ENCODE measurements around the gene FTH1. TPM values are rescaled to one million over a fixed set of nuclear protein-coding genes. Genes with fewer than 3 reads are reported as not detected.

Gene FTH1
- total and polyA plus RNA-seq, 4 donors = 592 to 4,630 (median 2,175) TPM

DNA sequence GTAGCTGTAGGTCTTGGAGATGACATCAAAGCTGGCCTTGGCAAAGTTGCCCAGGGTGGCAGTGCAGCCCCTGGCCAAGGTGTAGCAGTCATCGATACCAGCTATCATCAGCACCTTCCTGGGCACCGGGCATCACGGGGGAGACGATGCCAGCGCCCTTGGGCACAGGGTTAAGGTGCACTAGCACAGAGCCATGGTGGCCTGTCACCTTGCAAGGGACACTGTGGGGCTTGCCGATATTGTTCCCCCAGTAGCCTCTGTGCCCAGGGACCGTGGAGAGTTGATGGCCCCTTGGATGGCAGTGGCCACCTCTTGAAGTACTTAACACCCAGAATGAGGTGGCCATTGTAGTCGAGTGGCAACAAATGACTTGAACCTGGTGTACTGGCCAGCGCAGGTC, 44.4 kb upstream of the FTH1 start:
- Histone ChIP-seq H3K4me3 (ENCODE audit: low read depth in 1 of 3, low read length in 3 of 3) (no peak overlapping the region), H3K9ac (ENCODE audit: low read depth in 1 of 2, low read length in 2 of 2) (no peak overlapping the region), H3K27ac (ENCODE audit: low read depth in 1 of 2, low read length in 2 of 2) (no peak overlapping the region), H3K27me3 (ENCODE audit: control insufficient read depth in 4 of 4, insufficient read depth in 4 of 4, low read length in 3 of 4) (no peaks in the 10 kb centered on the region), H3K36me3 (ENCODE audit: control insufficient read depth in 4 of 4, insufficient read depth in 3 of 4, low read depth in 1 of 4, low read length in 3 of 4) (no peaks in the 10 kb centered on the region), H3K9me3 (ENCODE audit: control insufficient read depth in 4 of 4, low read length in 3 of 4) (no peaks in the 10 kb centered on the region), H3K4me1 (ENCODE audit: control insufficient read depth in 4 of 4, insufficient read depth in 4 of 4, low read length in 3 of 4) (peaks cover 0 to 3% (median under 1%) of the 10 kb centered on the region in 4 donors)
- WGBS = 97% methylated on average over 9 of the region's 9 CpGs
- no peak for DNase-seq (ENCODE audit: low spot score)
- no peak for TF ChIP-seq NR2F2 (IDR thresholded peaks at IDR 0.05)
- TF ChIP-seq FOXA2 (IDR thresholded peaks at IDR 0.05) = no peak
- no peak for TF ChIP-seq SP1 (IDR thresholded peaks at IDR 0.05)
- no peak for TF ChIP-seq HNF4G (IDR thresholded peaks at IDR 0.05)
- TF ChIP-seq YY1 (IDR thresholded peaks at IDR 0.05) = no peak
- TF ChIP-seq RXRA (IDR thresholded peaks at IDR 0.05) = no peak
- TF ChIP-seq RAD21 (IDR thresholded peaks at IDR 0.05) = no peak
- TF ChIP-seq, protein P1, sequence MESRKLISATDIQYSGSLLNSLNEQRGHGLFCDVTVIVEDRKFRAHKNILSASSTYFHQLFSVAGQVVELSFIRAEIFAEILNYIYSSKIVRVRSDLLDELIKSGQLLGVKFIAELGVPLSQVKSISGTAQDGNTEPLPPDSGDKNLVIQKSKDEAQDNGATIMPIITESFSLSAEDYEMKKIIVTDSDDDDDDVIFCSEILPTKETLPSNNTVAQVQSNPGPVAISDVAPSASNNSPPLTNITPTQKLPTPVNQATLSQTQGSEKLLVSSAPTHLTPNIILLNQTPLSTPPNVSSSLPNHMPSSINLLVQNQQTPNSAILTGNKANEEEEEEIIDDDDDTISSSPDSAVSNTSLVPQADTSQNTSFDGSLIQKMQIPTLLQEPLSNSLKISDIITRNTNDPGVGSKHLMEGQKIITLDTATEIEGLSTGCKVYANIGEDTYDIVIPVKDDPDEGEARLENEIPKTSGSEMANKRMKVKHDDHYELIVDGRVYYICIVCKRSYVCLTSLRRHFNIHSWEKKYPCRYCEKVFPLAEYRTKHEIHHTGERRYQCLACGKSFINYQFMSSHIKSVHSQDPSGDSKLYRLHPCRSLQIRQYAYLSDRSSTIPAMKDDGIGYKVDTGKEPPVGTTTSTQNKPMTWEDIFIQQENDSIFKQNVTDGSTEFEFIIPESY (IDR thresholded peaks at IDR 0.05) = no peak

DNA sequence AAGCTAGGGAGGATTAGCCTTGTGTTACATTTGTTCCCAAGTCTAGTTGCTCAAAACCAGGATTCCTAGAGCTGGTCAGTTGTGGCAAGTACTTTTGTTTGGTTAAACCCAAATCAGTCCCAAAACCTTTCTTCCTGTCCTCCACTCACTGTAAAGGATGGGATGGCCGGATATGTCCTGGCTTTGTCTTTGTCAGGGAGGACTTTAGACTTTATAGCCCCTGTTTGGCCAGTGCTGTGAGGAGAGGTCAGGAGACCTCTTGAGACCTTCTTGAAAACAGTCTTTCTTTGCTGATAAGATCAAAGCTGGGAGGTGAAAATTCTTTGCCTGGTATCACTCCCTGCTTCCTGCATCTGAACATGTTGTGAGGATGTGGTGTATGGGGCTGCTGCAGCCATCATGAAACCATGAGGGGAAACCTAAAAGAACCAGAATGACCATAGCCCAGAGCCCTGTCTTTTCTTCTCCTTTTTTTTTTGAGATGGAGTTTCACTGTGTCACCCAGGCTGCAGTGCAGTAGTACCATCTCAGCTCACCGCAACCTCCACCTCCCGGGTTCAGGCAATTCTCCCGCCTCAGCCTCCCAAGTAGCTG, 43.6 kb upstream of the FTH1 start:
- no peak for DNase-seq (ENCODE audit: low spot score)
- H3K4me3 ChIP-seq (ENCODE audit: low read depth in 1 of 3, low read length in 3 of 3) = no peak overlapping the region
- peaks cover 0 to 3% (median under 1%) of the 10 kb centered on the region in 4 donors for H3K4me1 ChIP-seq (ENCODE audit: control insufficient read depth in 4 of 4, insufficient read depth in 4 of 4, low read length in 3 of 4)
- no peak for TF ChIP-seq GABPA (IDR thresholded peaks at IDR 0.05 in 1 of 2, conservative IDR thresholded peaks at IDR 0.05 in 1 of 2)
- TF ChIP-seq, protein P2, sequence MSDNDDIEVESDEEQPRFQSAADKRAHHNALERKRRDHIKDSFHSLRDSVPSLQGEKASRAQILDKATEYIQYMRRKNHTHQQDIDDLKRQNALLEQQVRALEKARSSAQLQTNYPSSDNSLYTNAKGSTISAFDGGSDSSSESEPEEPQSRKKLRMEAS (IDR thresholded peaks at IDR 0.05) = no peak
- TF ChIP-seq EGR1 (IDR thresholded peaks at IDR 0.05; ENCODE audit: low read depth in 2 of 2) = no peak
- no peak for TF ChIP-seq NR2F2 (IDR thresholded peaks at IDR 0.05)
- no peaks in the 10 kb centered on the region for H3K36me3 ChIP-seq (ENCODE audit: control insufficient read depth in 4 of 4, insufficient read depth in 3 of 4, low read depth in 1 of 4, low read length in 3 of 4)
- H3K27ac ChIP-seq (ENCODE audit: low read depth in 1 of 2, low read length in 2 of 2) = no peak overlapping the region
- 95% methylated on average over 4 of the region's 4 CpGs for WGBS
- no peaks in the 10 kb centered on the region for H3K27me3 ChIP-seq (ENCODE audit: control insufficient read depth in 4 of 4, insufficient read depth in 4 of 4, low read length in 3 of 4)
- no peak overlapping the region for H3K9ac ChIP-seq (ENCODE audit: low read depth in 1 of 2, low read length in 2 of 2)
- no peaks in the 10 kb centered on the region for H3K9me3 ChIP-seq (ENCODE audit: control insufficient read depth in 4 of 4, low read length in 3 of 4)

DNA sequence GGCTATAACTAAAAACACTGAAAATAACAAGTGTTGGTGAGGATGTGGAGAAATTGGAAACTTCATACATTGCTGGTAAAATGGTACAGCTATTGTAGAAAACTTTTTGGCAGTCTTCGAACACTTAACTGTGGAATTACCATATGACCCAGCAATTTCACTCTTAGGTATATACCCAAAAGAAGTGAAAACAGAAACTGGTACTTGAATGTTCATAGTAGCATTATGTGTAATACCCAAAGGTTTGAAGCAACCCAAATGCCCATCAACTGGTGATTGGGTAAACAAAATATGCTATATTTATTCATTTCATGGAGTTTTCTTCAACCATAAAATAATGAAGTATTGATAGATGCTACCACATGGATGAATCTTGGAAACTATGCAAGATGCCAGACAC, 40.8 kb upstream of the FTH1 start:
- no peak overlapping the region for H3K27ac ChIP-seq (ENCODE audit: low read depth in 1 of 2, low read length in 2 of 2)
- TF ChIP-seq RAD21 (IDR thresholded peaks at IDR 0.05) (no peak), EGR1 (IDR thresholded peaks at IDR 0.05; ENCODE audit: low read depth in 2 of 2) (no peak), HNF4A (conservative IDR thresholded peaks at IDR 0.05) (no peak), JUND (IDR thresholded peaks at IDR 0.05) (no peak), FOXA2 (IDR thresholded peaks at IDR 0.05) (no peak), GABPA (IDR thresholded peaks at IDR 0.05 in 1 of 2, conservative IDR thresholded peaks at IDR 0.05 in 1 of 2) (no peak), YY1 (IDR thresholded peaks at IDR 0.05) (no peak), FOXA1 (IDR thresholded peaks at IDR 0.05) (no peak), NR2F2 (IDR thresholded peaks at IDR 0.05) (no peak), TAF1 (conservative IDR thresholded peaks at IDR 0.05) (no peak)
- TF ChIP-seq, protein P3, sequence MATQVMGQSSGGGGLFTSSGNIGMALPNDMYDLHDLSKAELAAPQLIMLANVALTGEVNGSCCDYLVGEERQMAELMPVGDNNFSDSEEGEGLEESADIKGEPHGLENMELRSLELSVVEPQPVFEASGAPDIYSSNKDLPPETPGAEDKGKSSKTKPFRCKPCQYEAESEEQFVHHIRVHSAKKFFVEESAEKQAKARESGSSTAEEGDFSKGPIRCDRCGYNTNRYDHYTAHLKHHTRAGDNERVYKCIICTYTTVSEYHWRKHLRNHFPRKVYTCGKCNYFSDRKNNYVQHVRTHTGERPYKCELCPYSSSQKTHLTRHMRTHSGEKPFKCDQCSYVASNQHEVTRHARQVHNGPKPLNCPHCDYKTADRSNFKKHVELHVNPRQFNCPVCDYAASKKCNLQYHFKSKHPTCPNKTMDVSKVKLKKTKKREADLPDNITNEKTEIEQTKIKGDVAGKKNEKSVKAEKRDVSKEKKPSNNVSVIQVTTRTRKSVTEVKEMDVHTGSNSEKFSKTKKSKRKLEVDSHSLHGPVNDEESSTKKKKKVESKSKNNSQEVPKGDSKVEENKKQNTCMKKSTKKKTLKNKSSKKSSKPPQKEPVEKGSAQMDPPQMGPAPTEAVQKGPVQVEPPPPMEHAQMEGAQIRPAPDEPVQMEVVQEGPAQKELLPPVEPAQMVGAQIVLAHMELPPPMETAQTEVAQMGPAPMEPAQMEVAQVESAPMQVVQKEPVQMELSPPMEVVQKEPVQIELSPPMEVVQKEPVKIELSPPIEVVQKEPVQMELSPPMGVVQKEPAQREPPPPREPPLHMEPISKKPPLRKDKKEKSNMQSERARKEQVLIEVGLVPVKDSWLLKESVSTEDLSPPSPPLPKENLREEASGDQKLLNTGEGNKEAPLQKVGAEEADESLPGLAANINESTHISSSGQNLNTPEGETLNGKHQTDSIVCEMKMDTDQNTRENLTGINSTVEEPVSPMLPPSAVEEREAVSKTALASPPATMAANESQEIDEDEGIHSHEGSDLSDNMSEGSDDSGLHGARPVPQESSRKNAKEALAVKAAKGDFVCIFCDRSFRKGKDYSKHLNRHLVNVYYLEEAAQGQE (IDR thresholded peaks at IDR 0.05) = no peak
- TF ChIP-seq, protein P4, sequence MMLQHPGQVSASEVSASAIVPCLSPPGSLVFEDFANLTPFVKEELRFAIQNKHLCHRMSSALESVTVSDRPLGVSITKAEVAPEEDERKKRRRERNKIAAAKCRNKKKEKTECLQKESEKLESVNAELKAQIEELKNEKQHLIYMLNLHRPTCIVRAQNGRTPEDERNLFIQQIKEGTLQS (IDR thresholded peaks at IDR 0.05) = no peak
- TF ChIP-seq, protein P1 (IDR thresholded peaks at IDR 0.05) = no peak
- TF ChIP-seq, protein P5, sequence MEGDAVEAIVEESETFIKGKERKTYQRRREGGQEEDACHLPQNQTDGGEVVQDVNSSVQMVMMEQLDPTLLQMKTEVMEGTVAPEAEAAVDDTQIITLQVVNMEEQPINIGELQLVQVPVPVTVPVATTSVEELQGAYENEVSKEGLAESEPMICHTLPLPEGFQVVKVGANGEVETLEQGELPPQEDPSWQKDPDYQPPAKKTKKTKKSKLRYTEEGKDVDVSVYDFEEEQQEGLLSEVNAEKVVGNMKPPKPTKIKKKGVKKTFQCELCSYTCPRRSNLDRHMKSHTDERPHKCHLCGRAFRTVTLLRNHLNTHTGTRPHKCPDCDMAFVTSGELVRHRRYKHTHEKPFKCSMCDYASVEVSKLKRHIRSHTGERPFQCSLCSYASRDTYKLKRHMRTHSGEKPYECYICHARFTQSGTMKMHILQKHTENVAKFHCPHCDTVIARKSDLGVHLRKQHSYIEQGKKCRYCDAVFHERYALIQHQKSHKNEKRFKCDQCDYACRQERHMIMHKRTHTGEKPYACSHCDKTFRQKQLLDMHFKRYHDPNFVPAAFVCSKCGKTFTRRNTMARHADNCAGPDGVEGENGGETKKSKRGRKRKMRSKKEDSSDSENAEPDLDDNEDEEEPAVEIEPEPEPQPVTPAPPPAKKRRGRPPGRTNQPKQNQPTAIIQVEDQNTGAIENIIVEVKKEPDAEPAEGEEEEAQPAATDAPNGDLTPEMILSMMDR (IDR thresholded peaks at IDR 0.05; ENCODE audit: low read depth, low read length, missing input control) = no peak

More for the DNA sequence above, 40.8 kb upstream of the FTH1 start:
- 94% methylated on average over 1 of the region's 1 CpG for WGBS
- H3K9ac ChIP-seq (ENCODE audit: low read depth in 1 of 2, low read length in 2 of 2) = no peak overlapping the region
- DNase-seq (ENCODE audit: low spot score) = no peak
- H3K27me3 ChIP-seq (ENCODE audit: control insufficient read depth in 4 of 4, insufficient read depth in 4 of 4, low read length in 3 of 4) = no peaks in the 10 kb centered on the region
- H3K4me1 ChIP-seq (ENCODE audit: control insufficient read depth in 4 of 4, insufficient read depth in 4 of 4, low read length in 3 of 4) = peaks cover 2 to 6% (median 4%) of the 10 kb centered on the region in 4 donors
- H3K36me3 ChIP-seq (ENCODE audit: control insufficient read depth in 4 of 4, insufficient read depth in 3 of 4, low read depth in 1 of 4, low read length in 3 of 4) = no peaks in the 10 kb centered on the region
- H3K9me3 ChIP-seq (ENCODE audit: control insufficient read depth in 4 of 4, low read length in 3 of 4) = no peaks in the 10 kb centered on the region
- H3K4me3 ChIP-seq (ENCODE audit: low read depth in 1 of 3, low read length in 3 of 3) = no peak overlapping the region
